ENCODE results near the gene INSIG2.

INSIG2 gene

DNA sequence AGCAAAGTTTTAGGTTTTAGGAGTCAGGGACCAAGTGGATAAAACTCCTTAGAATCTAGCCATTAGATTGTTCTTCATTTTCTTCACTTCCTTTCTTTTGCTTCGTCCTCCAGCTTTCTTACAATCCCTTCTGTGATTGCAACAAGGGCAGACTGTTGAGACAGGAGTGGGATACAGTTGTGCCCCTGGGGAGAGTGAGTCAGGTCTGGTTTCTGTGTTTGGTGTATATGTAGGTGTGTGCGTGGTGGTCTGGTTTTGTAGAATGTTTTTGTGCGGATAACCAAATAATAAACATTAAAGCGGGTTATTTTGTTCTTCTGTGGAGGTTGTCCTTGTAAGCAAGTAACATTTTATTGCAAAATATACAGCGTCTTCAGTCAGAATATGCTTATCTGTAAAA lies 7.3 kb downstream of the INSIG2 start:
- no peak for DNase-seq
- H3K27ac ChIP-seq (ENCODE audit: insufficient read depth, low read length, poor library complexity, severe bottlenecking), result no peak overlapping the region
- no peak overlapping the region for H3K4me3 ChIP-seq (ENCODE audit: insufficient read depth, low read depth, low read length, poor library complexity, severe bottlenecking)
- H3K4me1 ChIP-seq (ENCODE audit: control insufficient read depth, insufficient read depth, low read length, poor library complexity, severe bottlenecking), result no peaks in the 10 kb centered on the region
- no peaks in the 10 kb centered on the region for H3K9me3 ChIP-seq (ENCODE audit: control insufficient read depth, low read length)
- peaks cover 9% of the 10 kb centered on the region for H3K36me3 ChIP-seq (ENCODE audit: control insufficient read depth, insufficient read depth, low read length)
- H3K27me3 ChIP-seq (replicated peaks; ENCODE audit: control insufficient read depth, insufficient read depth, low read length, poor library complexity, severe bottlenecking), result no peaks in the 10 kb centered on the region

DNA sequence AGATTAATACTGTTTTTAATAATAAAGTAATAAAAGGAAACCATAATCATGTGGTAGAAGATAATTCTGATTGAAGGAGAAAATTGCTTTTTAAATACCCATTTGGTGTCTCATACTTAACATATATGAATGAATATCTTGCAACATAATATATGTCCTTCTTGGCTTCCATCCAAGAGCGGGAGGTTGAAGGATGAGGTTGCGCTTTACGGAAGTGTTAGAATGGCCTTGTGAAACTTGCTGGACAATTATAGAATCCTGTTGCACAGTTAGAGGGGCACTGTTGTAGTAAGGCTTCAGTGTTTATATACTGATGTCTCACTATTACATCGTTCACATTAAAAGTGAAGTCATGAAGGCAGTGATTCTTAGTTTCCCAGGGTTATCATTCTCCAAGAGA lies 9.4 kb downstream of the INSIG2 start:
- peaks cover 19% of the 10 kb centered on the region for H3K36me3 ChIP-seq (ENCODE audit: control insufficient read depth, insufficient read depth, low read length)
- H3K4me3 ChIP-seq (ENCODE audit: insufficient read depth, low read depth, low read length, poor library complexity, severe bottlenecking), result no peak overlapping the region
- H3K27me3 ChIP-seq (replicated peaks; ENCODE audit: control insufficient read depth, insufficient read depth, low read length, poor library complexity, severe bottlenecking), result no peaks in the 10 kb centered on the region
- H3K27ac ChIP-seq (ENCODE audit: insufficient read depth, low read length, poor library complexity, severe bottlenecking), result no peak overlapping the region
- DNase-seq, result no peak
- H3K4me1 ChIP-seq (ENCODE audit: control insufficient read depth, insufficient read depth, low read length, poor library complexity, severe bottlenecking), result no peaks in the 10 kb centered on the region
- H3K9me3 ChIP-seq (ENCODE audit: control insufficient read depth, low read length), result no peaks in the 10 kb centered on the region

DNA sequence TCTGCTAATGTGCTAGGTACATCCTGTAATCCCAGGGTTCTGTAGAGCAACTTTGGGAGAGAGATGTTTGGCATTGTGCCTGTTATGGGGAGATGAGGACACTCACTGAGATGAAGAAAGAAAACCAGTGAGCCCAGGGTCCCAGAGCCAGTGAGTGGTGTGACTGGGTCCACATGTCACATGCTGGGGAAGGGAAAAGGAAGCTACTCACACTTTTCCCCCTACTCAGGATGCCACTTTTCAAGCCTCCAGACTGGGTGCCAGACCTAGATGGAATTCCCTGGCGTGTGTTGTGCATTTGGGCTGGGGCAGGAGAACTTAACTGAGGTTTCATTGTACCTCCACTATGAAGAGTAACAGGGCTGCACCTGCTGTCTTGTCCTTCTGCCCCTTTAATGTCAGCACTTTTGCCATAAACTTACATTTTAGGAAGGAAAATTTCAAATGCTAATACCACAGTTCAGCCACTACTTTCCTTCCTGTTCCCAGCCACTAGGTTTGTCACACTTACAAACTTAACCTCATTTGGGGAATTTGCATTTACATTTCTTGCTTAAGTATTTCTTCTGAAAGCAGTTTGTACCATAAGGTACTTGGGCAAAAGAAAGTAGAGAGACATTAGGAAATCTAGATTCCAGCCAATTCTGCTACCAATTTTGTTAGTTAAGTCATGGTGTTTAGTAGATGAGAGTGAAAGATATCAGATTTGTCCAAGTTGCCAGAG lies 10.2 kb downstream of the INSIG2 start:
- H3K27me3 ChIP-seq (replicated peaks; ENCODE audit: control insufficient read depth, insufficient read depth, low read length, poor library complexity, severe bottlenecking), result no peaks in the 10 kb centered on the region
- no peak overlapping the region for H3K27ac ChIP-seq (ENCODE audit: insufficient read depth, low read length, poor library complexity, severe bottlenecking)
- H3K4me1 ChIP-seq (ENCODE audit: control insufficient read depth, insufficient read depth, low read length, poor library complexity, severe bottlenecking), result no peaks in the 10 kb centered on the region
- H3K4me3 ChIP-seq (ENCODE audit: insufficient read depth, low read depth, low read length, poor library complexity, severe bottlenecking), result no peak overlapping the region
- H3K9me3 ChIP-seq (ENCODE audit: control insufficient read depth, low read length), result no peaks in the 10 kb centered on the region
- peaks cover 27% of the 10 kb centered on the region for H3K36me3 ChIP-seq (ENCODE audit: control insufficient read depth, insufficient read depth, low read length)
- no peak for DNase-seq

DNA sequence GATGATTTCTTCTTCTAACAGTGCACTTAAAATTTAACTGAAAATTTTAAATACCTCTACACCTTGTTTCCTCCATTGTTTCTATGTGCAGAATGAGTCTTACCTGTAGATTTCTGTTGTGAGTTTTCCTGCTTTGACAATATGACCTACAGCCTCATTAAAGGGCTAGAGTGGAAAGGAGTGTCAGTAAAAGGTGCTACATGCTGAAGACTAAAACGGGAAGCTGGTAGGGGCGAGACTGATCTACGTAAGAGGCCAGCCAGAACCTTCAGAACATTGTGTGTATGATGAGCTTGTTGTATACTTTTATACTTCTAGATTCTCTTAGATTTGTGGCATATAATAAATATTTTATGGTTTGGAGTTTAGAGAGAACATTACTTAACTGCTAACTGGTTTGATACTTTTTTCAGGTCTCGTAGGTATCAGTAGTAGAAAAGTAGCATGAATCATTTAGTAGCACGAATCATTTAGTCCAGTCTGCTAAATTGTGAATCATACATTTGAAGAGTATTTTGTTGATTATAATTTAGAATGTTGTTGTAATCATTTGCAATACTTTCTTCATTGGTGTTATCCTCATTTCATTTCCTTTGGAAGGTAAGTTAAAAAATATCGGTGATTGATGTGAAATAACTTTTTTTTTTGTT lies 14.3 kb downstream of the INSIG2 start:
- H3K4me3 ChIP-seq (ENCODE audit: insufficient read depth, low read depth, low read length, poor library complexity, severe bottlenecking), result no peak overlapping the region
- no peaks in the 10 kb centered on the region for H3K4me1 ChIP-seq (ENCODE audit: control insufficient read depth, insufficient read depth, low read length, poor library complexity, severe bottlenecking)
- DNase-seq, result no peak
- no peaks in the 10 kb centered on the region for H3K9me3 ChIP-seq (ENCODE audit: control insufficient read depth, low read length)
- H3K27me3 ChIP-seq (replicated peaks; ENCODE audit: control insufficient read depth, insufficient read depth, low read length, poor library complexity, severe bottlenecking), result no peaks in the 10 kb centered on the region
- no peak overlapping the region for H3K27ac ChIP-seq (ENCODE audit: insufficient read depth, low read length, poor library complexity, severe bottlenecking)
- peaks cover 48% of the 10 kb centered on the region for H3K36me3 ChIP-seq (ENCODE audit: control insufficient read depth, insufficient read depth, low read length)

DNA sequence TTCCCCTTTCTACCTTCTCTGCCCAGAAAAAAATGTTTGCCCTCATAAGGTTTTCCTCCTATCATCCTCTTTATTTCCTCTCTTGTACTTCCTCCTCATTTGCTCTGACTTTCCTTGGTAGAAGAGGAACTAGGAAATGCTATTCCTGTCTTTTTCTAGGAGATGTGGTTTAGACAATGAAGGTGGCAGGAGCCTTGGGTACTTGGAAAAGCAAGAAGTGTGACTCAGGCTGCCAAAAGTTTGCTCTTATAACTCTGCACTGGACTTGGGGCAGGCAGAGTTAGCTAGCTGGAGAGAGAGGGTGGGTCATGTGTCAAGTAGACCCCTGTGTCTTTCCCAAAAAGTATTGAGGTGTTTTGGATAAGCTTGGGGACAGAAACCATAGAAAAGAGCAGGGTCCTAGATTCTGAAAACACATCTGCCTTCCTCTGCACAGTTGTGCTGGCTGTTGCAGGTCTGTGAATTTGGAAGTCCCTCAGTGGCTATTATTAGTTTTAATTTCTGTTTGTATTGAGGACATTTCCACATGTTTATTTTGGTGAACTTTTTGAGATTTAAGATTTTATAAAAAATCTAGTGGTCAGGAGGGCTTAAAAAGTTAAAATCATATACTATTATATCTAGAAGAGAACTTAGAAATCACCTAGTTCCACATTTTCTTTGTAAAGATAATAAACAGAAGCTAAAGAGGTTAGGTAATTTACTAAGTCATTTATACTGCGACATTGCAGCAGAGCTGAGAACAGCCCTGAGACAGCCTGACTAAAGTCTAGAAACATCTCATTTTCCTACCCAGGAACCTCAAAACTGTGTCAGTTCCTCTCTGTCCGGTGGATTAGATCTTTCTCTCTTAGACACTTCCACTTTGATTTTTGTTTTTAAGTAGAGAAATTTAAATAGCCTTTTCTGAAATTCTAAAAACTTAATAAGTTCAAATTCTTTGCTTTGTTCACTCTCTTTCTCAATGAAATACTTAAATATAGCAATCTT lies 16.0 kb downstream of the INSIG2 start:
- H3K9me3 ChIP-seq (ENCODE audit: control insufficient read depth, low read length), result no peaks in the 10 kb centered on the region
- H3K4me1 ChIP-seq (ENCODE audit: control insufficient read depth, insufficient read depth, low read length, poor library complexity, severe bottlenecking), result no peaks in the 10 kb centered on the region
- H3K36me3 ChIP-seq (ENCODE audit: control insufficient read depth, insufficient read depth, low read length), result peaks cover 58% of the 10 kb centered on the region
- no peaks in the 10 kb centered on the region for H3K27me3 ChIP-seq (replicated peaks; ENCODE audit: control insufficient read depth, insufficient read depth, low read length, poor library complexity, severe bottlenecking)
- no peak overlapping the region for H3K27ac ChIP-seq (ENCODE audit: insufficient read depth, low read length, poor library complexity, severe bottlenecking)
- DNase-seq, result no peak
- H3K4me3 ChIP-seq (ENCODE audit: insufficient read depth, low read depth, low read length, poor library complexity, severe bottlenecking), result no peak overlapping the region

DNA sequence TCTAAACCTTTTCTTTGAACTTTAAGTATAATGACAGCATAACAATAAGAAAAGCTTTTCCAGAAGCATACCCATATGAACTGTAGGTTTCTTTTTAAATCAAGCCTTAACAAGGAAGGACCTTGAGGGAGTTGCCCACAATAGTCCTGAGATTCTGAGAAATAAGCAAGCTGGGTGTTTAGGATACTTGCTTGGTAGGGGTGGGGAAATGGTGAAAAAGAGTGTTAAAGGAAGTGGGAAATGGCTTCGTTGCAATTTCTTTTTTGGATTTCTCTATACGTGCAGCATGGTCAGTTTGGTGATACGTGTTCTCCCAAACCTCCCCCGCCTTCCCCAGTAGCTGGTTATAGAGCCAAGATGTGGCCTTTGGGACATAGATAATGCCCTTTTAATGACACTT lies 17.2 kb downstream of the INSIG2 start:
- DNase-seq, result no peak
- no peak overlapping the region for H3K4me3 ChIP-seq (ENCODE audit: insufficient read depth, low read depth, low read length, poor library complexity, severe bottlenecking)
- H3K27me3 ChIP-seq (replicated peaks; ENCODE audit: control insufficient read depth, insufficient read depth, low read length, poor library complexity, severe bottlenecking), result no peaks in the 10 kb centered on the region
- peaks cover 63% of the 10 kb centered on the region for H3K36me3 ChIP-seq (ENCODE audit: control insufficient read depth, insufficient read depth, low read length)
- H3K27ac ChIP-seq (ENCODE audit: insufficient read depth, low read length, poor library complexity, severe bottlenecking), result no peak overlapping the region
- no peaks in the 10 kb centered on the region for H3K9me3 ChIP-seq (ENCODE audit: control insufficient read depth, low read length)
- no peaks in the 10 kb centered on the region for H3K4me1 ChIP-seq (ENCODE audit: control insufficient read depth, insufficient read depth, low read length, poor library complexity, severe bottlenecking)

DNA sequence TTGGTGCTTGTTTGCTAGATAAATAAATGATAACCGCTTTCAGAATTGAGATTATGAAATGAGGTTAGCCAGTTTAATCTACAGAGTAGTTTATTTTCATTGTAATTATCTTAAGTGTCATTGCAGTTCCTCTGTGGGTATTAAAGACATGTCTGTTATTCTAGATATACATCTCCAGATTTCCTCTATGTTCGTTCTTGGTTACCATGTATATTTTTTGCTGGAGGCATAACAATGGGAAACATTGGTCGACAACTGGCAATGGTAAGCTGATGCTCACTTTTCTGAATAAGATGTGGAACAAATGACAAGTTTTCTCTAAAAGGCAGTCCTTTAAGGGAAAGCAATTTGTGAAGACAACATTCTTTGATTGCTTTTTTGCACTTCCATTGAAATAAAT lies 18.7 kb downstream of the INSIG2 start:
- Histone ChIP-seq H3K27ac (ENCODE audit: insufficient read depth, low read length, poor library complexity, severe bottlenecking) (no peak overlapping the region), H3K36me3 (ENCODE audit: control insufficient read depth, insufficient read depth, low read length) (peaks cover 53% of the 10 kb centered on the region), H3K4me3 (ENCODE audit: insufficient read depth, low read depth, low read length, poor library complexity, severe bottlenecking) (no peak overlapping the region), H3K4me1 (ENCODE audit: control insufficient read depth, insufficient read depth, low read length, poor library complexity, severe bottlenecking) (no peaks in the 10 kb centered on the region), H3K9me3 (ENCODE audit: control insufficient read depth, low read length) (no peaks in the 10 kb centered on the region), H3K27me3 (replicated peaks; ENCODE audit: control insufficient read depth, insufficient read depth, low read length, poor library complexity, severe bottlenecking) (no peaks in the 10 kb centered on the region)
- DNase-seq, result no peak

DNA sequence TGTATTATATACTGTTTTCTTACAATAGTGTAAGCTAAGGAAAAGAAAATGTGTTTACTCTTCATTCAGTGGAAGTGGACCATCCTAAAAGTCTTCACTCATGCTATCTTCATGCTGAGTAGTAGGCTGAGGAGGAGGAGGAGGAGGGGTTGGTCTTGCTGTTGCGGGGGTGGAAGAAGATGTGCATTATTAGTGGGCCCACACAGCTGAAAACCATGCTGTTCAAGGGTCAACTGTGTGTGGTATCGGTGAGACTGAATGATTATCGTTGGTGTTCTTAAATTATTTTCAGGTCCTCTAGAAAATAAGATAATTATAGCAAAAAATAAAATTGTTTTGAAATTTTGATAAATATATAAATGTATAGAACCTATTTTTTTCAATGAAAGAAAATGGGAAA lies 22.0 kb downstream of the INSIG2 start:
- Histone ChIP-seq H3K9me3 (ENCODE audit: control insufficient read depth, low read length) (no peaks in the 10 kb centered on the region), H3K27me3 (replicated peaks; ENCODE audit: control insufficient read depth, insufficient read depth, low read length, poor library complexity, severe bottlenecking) (no peaks in the 10 kb centered on the region), H3K36me3 (ENCODE audit: control insufficient read depth, insufficient read depth, low read length) (peaks cover 38% of the 10 kb centered on the region), H3K4me1 (ENCODE audit: control insufficient read depth, insufficient read depth, low read length, poor library complexity, severe bottlenecking) (no peaks in the 10 kb centered on the region), H3K4me3 (ENCODE audit: insufficient read depth, low read depth, low read length, poor library complexity, severe bottlenecking) (no peak overlapping the region), H3K27ac (ENCODE audit: insufficient read depth, low read length, poor library complexity, severe bottlenecking) (no peak overlapping the region)
- no peak for DNase-seq

DNA sequence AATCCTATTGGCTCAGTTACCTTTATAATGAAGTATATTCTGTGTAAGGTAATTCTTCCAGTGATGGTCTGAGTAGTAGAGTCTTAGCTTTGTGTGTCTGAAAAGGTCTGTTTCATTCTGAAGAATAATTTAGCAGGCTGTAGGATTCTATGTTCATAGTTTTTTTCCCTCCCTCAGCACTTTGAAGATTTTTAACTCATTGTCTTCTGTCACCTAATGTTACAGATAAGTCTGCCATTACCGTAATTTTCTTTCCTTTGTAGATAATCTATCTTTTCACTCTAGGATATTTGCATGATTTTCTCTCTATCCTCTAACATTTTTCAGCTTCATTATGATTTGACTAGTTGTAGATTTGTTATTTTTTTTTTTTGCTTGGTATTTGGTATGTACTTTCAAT lies 22.7 kb downstream of the INSIG2 start:
- Histone ChIP-seq H3K4me1 (ENCODE audit: control insufficient read depth, insufficient read depth, low read length, poor library complexity, severe bottlenecking) (no peaks in the 10 kb centered on the region), H3K9me3 (ENCODE audit: control insufficient read depth, low read length) (no peaks in the 10 kb centered on the region), H3K27me3 (replicated peaks; ENCODE audit: control insufficient read depth, insufficient read depth, low read length, poor library complexity, severe bottlenecking) (no peaks in the 10 kb centered on the region), H3K4me3 (ENCODE audit: insufficient read depth, low read depth, low read length, poor library complexity, severe bottlenecking) (no peak overlapping the region), H3K36me3 (ENCODE audit: control insufficient read depth, insufficient read depth, low read length) (peaks cover 32% of the 10 kb centered on the region), H3K27ac (ENCODE audit: insufficient read depth, low read length, poor library complexity, severe bottlenecking) (no peak overlapping the region)
- DNase-seq, result no peak
